ENCODE results near the gene DPM1. TPM values are rescaled to one million over a fixed set of nuclear protein-coding genes. Genes with fewer than 3 reads are reported as not detected.

DPM1 gene
- total RNA-seq, 1 experiment from 2014 or later = 65.5 TPM

GRCh38 chr20:50913690-50914375 lies 44.5 kb downstream of the DPM1 start:
- no peaks in the 10 kb centered on the region for H3K9me2 ChIP-seq (ENCODE audit: insufficient read depth)
- H3K9ac ChIP-seq (ENCODE audit: low read length) = no peak overlapping the region
- ChIA-PET CTCF (interaction anchor here (2.8 kb wide), 1 partner anchor 16 kb away, joined by 9 read pairs; no protein-coding TSS in a partner anchor), POLR2A (no interaction called here), RAD21 (ENCODE audit: low non-redundant PET in 1 of 2, low total read pairs in 2 of 2, uncharacterized antibody in 2 of 2, unreplicated experiment in 2 of 2) (no interaction called here)
- no TSS peak for BruUV-seq (replicated peaks)
- H3K4me2 ChIP-seq (ENCODE audit: low read length) = no peak overlapping the region
- H3K27me3 ChIP-seq (ENCODE audit: insufficient read depth, low read length) = no peaks in the 10 kb centered on the region
- H3K4me3 ChIP-seq (replicated peaks in 1 of 2; ENCODE audit: low read depth in 1 of 2, low read length in 2 of 2) = no peak overlapping the region
- peaks cover 61% of the 10 kb centered on the region; the same call in 1 of the 2 replicates for H4K20me1 ChIP-seq (ENCODE audit: insufficient read depth)
- H3K27ac ChIP-seq (ENCODE audit: low read depth, low read length) = no peak overlapping the region
- ATAC-seq (no peak; the same call in 1 of the 2 replicates), DNase-seq (ENCODE audit: low read depth, low spot score) (no peak)
- H3K9me3 ChIP-seq (ENCODE audit: control insufficient read depth in 1 of 2, insufficient read depth in 1 of 2, low read depth in 1 of 2, low read length in 2 of 2) = no peaks in the 10 kb centered on the region
- TF ChIP-seq SIN3A (IDR thresholded peaks at IDR 0.05; ENCODE audit: low read depth) (no peak), SRF (IDR thresholded peaks at IDR 0.05; ENCODE audit: low read depth) (no peak), EGR1 (IDR thresholded peaks at IDR 0.05; ENCODE audit: low read depth) (no peak), SP1 (IDR thresholded peaks at IDR 0.05; ENCODE audit: low read depth) (no peak), YY1 (IDR thresholded peaks at IDR 0.05; ENCODE audit: extremely low read depth, insufficient replicate concordance, low read depth, low read length) (no peak), ELF1 (IDR thresholded peaks at IDR 0.05; ENCODE audit: borderline replicate concordance, low read depth) (no peak), REST (IDR thresholded peaks at IDR 0.05; ENCODE audit: low read depth) (no peak), ZNF274 (IDR thresholded peaks at IDR 0.05; ENCODE audit: low read depth, low read length) (no peak), TCF7L2 (IDR thresholded peaks at IDR 0.05; ENCODE audit: borderline replicate concordance, extremely low read depth, insufficient read depth, insufficient read length) (no peak), POLR2A (IDR thresholded peaks at IDR 0.05; ENCODE audit: borderline replicate concordance, extremely low read depth, insufficient read depth, insufficient read length) (no peak), POLR2AphosphoS5 (IDR thresholded peaks at IDR 0.05; ENCODE audit: low read depth, low read length) (no peak), RAD21 (IDR thresholded peaks at IDR 0.05; ENCODE audit: low read depth) (no peak), EZH2 (IDR thresholded peaks at IDR 0.05) (no peak), ATF3 (IDR thresholded peaks at IDR 0.05) (no peak), EZH2phosphoT487 (IDR thresholded peaks at IDR 0.05; ENCODE audit: borderline replicate concordance) (no peak), FOSL1 (IDR thresholded peaks at IDR 0.05; ENCODE audit: low read depth) (no peak), CEBPB (IDR thresholded peaks at IDR 0.05; ENCODE audit: low read depth) (no peak)
- TF ChIP-seq, protein P1, sequence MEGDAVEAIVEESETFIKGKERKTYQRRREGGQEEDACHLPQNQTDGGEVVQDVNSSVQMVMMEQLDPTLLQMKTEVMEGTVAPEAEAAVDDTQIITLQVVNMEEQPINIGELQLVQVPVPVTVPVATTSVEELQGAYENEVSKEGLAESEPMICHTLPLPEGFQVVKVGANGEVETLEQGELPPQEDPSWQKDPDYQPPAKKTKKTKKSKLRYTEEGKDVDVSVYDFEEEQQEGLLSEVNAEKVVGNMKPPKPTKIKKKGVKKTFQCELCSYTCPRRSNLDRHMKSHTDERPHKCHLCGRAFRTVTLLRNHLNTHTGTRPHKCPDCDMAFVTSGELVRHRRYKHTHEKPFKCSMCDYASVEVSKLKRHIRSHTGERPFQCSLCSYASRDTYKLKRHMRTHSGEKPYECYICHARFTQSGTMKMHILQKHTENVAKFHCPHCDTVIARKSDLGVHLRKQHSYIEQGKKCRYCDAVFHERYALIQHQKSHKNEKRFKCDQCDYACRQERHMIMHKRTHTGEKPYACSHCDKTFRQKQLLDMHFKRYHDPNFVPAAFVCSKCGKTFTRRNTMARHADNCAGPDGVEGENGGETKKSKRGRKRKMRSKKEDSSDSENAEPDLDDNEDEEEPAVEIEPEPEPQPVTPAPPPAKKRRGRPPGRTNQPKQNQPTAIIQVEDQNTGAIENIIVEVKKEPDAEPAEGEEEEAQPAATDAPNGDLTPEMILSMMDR (IDR thresholded peaks at IDR 0.05 in 2 of 3, conservative IDR thresholded peaks at IDR 0.05 in 1 of 3; ENCODE audit: borderline replicate concordance in 1 of 3, insufficient read depth in 1 of 3, low read depth in 2 of 3, low read length in 2 of 3) = no peak
- TF ChIP-seq, protein P2, sequence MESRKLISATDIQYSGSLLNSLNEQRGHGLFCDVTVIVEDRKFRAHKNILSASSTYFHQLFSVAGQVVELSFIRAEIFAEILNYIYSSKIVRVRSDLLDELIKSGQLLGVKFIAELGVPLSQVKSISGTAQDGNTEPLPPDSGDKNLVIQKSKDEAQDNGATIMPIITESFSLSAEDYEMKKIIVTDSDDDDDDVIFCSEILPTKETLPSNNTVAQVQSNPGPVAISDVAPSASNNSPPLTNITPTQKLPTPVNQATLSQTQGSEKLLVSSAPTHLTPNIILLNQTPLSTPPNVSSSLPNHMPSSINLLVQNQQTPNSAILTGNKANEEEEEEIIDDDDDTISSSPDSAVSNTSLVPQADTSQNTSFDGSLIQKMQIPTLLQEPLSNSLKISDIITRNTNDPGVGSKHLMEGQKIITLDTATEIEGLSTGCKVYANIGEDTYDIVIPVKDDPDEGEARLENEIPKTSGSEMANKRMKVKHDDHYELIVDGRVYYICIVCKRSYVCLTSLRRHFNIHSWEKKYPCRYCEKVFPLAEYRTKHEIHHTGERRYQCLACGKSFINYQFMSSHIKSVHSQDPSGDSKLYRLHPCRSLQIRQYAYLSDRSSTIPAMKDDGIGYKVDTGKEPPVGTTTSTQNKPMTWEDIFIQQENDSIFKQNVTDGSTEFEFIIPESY (IDR thresholded peaks at IDR 0.05; ENCODE audit: extremely low read depth, insufficient replicate concordance, low read length) = no peak
- H2AFZ ChIP-seq (ENCODE audit: low read depth, low read length, poor library complexity, severe bottlenecking) = no peak overlapping the region
- H3K36me3 ChIP-seq (ENCODE audit: control insufficient read depth in 1 of 2, insufficient read depth in 2 of 2, low read length in 2 of 2) = peaks cover 10 to 19% of the 10 kb centered on the region in 2 experiments; a peak in 1 of 4 replicates
- intact Hi-C loops (cut with micrococcal nuclease) = no loop called here
- H3K79me2 ChIP-seq (ENCODE audit: insufficient read depth, low read length) = peaks cover 100% of the 10 kb centered on the region
- H3K4me1 ChIP-seq (ENCODE audit: control insufficient read depth in 1 of 2, insufficient read depth in 2 of 2, low read length in 2 of 2) = peaks cover 0 to 14% of the 10 kb centered on the region in 2 experiments; a peak in 2 of 4 replicates

Measured in HCT116 (cell line).